ENCODE data around the gene IFT22.
"Not testable (repeated sequence)": the region's sequence is repeated elsewhere in the genome, so short reads cannot be mapped to it uniquely, and the experiment has no call there.

The IFT22 gene

DNA sequence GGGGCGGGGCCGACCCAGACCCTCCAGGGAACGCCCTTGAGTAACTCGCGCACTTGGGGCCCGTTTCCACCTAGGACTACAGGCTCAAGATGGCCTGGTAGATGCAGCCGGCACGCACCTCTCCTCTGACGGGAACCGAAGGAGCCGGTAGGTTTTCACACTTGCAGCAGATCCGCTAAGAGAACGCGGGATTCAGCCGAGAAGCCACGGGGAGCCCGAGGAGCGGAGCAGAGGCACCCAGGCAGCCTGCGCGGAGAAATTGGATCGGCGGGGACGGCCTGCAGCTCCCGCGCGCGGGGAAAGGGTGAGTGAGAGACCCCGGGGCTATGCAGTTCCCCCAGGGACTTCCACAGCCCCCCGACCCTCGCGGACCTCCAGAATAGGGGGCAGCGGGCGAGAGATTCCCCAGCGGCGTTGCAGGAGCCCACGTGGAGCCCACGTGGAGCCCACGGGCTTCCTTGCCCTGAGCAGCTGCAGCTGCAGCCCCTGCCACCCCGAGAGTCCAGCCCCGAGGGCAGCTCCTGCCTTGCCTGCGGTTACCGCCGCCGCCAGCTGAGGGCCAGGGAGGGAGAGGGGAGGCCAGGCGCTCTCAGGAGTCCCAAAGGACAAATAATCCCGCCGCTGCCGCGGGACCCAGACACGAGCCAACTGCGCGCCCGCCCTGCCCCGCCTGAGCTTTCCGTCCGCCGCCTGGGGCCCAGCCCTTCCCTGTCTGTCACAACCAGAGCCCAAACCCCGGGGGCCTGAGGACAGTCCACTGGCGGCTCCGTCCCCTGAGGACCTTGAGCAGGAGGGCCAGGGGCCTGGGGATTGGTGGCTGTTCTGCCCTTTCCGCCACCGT is 13.1 kb downstream of the IFT22 start:
- no peak for DNase-seq

DNA sequence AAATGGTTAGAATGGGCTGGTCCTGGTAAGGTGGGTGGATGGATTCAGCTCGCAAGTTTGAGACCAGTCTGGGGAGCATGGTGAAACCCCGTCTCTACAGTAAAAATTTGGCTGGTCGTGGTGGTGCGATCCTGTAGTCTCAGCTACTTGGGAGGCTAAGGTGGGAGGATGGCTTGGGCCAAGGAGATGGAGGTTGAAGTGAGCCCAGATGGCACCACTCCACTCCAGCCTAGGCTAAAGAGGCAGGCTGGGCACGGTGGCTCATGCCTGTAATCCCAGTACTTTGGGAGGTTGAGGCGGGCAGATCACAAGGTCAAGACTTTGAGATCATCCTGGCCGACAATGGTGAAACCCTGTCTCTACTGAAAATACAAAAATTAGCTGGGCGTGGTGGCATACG is 15.3 kb downstream of the IFT22 start:
- no peak for DNase-seq

DNA sequence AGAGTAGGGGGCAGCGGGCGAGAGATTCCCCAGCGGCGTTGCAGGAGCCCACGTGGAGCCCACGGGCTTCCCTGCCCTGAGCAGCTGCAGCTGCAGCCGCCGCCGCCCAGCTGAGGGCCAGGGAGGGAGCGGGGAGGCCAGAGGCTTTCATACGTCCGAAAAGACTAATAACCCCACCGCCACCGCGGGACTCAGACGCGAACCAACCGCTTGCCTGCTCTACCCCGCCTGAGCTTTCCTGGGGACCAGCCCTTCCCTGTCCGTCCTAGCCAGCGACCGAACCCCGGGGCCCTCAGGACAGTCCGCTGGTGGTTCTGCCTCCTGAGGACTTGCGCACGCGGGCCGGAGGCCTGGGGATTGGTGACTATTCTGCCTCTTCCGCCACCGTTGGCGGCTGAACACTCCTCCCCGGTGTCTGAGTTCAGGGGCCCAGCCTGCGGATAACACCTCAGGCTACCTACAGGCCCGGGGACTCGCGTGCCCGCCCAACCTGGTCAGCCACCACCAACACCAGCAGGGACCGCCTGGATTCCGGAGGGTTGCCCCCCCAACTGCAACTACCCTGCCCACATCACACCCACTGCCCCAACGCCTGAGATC is 18.4 kb downstream of the IFT22 start:
- DNase-seq: no peak

DNA sequence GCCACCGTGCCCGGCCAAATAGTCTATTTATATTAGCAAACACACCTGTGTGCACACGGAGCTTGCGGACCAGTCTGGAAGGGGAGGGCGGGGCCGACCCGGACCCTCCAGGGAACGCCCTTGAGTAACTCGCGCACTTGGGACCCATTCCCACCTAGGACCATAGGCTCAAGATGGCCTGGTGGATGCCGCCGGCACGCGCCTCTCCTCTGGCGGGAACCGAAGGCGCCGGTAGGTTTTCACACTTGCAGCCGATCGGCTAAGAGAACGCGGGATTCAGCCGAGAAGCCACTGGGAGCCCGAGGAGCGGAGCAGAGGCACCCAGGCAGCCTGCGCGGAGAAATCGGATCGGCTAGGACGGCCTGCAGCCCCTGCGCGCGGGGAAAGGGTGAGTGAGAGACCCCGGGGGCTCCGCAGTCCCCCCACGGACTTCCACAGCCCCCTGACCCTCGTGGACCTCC is 18.9 kb downstream of the IFT22 start:
- DNase-seq: no peak

DNA sequence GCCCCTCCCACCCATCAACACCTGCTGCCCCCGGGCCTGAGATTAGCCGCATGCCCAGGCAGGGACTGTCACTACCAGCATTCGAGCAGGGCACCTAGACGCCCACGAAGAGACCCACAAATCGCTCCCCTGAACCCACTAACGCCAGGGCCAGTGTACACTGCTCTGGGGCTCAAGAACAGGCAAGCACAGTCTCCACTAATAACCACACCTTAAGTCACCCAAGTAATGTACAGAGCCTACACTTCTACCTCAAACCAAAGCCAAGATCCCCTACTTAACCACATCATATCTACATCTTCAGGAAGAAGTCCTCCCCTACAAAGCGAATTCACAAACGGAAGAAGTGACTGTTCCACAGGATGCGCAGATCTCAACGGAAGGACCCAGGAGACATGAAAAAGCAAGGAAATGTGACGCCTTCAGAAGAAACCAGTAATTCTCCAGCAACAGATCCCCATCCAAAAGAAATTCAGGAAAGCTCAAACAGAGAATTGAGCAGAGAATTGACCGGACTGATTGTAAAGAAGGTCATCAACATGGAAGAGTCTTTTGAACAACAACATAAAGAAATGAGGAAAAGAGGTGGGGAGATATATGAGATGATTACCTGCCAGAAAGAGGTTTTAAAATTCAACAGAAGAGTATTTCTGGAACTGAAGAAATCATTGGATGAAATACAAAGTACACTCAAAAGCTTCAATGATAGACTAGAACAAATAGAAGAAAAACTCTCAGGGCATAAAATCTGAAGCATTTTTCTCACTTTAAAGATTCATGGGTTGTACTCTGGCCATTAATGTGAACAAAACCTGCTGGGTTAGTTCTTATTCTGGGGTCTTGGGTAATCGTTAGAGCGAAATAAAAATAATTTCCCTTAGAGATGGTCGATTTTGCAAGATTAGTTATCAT is 20.9 kb downstream of the IFT22 start:
- no peak for DNase-seq

DNA sequence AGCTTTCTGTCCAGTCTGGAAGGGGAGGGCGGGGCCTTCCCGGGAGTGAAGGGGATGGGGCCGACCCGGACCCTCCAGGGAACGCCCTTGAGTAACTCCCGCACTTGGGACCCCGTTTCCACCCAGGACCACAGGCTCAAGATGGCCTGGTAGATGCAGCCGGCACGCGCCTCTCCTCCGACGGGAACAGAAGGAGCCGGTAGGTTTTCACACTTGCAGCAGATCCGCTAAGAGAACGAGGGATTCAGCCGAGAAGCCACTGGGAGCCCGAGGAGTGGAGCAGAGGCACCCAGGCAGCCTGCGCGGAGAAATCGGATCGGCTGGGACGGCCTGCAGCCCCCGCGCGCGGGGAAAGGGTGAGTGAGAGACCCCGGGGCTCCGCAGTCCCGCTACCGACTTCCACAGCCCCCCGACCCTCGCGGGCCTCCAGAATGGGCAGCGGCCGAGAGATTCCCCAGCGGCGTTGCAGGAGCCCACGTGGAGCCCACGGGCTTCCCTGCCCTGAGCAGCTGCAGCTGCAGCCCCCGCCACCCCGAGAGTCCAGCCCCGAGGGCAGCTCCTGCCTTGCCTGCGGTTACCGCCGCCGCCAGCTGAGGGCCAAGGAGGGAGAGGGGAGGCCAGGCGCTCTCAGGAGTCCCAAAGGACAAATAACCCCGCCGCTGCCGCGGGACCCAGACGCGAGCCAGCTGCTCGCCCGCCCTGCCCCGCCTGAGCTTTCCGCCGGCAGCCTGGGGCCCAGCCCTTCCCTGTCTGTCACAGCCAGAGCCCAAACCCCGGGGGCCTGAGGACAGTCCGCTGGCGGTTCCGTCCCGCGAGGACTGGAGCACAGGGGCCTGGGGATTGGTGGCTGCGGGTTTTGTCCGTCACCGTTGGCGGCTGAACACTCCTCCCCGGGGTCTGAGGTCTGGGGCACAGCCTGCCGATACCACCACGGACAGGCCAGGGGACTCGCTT is 21.8 kb downstream of the IFT22 start:
- no peak for DNase-seq

DNA sequence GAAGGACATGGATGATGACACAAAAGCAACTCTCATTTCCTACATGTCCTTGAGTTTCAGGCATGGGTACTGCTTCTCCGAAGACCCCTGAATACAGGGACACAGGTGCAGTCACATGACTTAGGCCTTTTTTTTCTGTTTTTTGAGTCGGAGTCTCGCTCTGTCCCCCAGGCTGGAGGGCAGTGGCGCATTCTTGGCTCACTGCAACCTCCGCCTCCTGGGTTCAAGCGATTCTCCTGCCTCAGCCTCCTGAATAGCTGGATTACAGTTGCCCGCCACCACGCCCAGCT is 26.8 kb downstream of the IFT22 start:
- DNase-seq: no peak

DNA sequence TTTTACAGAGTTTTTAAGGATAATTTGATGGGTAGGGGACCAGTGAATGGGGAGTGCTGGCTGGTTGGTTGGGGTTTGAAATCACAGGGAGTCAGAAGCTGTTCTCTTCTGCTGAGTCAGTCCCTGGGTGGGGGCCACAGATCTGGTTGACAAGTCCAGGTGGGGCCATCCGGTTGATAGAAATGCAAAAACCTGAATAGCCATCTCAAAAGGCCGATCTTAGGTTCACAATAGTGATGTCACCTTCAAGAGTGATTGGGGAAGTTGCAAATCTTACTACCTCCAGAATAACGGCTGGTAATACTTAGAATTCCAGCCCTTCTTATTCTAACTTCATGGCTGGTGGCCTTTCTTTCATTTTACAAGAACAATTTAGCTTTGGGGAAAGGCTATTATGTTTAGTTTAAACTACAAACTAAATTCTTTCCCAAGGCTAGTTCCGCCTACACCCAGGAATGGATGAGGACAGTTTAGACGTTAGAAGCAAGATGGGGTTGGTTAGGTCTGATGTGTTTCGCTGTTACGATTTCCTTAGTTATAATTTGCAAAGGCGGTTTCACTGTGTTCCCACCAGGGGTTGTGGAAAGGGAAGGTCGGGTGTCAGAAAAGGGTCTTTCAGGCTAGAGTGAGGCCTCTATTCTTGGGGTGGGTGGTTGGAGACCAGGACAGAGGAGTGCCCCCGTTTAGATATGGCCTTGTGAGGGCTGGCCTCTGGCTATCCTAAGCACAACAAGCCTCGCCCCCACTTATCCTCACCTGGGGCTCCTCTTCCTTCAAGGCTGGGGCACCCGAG is 27.4 kb downstream of the IFT22 start:
- no peak for DNase-seq

DNA sequence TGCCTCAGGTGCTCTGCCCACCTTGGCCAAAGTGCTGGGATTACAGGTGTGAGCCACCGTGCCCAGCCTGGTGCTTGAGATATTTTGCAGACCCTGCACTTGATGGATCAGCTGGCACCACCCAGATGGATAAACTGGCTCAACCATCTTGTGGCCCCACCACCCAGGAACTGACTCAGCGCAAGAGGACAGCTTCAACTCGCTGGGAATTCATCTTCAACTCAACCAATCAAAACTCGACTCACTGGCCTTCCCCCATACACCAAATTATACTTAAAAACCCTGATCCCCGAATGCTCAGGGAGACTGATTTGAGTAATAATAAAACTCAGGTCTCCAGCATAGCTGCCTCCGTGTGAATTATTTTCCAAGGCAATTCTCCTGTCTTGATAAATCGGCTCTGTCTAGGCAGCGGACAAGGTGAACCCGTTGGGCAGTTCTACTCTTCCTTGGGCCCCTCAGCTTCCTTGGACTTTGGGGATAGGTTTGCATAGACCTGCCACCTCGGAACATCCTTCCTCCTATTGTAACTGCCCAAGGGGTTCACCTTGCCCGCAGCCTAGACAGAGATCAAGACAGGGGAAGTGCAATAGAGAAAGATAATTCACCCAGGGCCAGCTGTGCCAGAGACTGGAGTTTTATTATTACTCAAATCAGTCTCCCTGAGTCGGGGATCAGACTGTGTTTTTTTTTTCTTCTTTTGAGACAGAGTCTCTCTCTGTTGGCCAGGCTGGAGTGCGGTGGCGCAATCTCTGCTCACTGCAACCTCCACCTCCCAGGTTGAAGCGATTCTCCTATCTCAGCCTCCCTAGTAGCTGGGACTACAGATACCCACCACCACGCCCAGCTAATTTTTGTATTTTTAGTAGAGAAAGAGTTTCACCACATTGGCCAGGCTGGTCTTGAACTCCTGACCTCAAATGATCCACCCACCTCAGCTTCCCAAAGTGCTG is 28.3 kb downstream of the IFT22 start:
- not testable (repeated sequence) for DNase-seq

DNA sequence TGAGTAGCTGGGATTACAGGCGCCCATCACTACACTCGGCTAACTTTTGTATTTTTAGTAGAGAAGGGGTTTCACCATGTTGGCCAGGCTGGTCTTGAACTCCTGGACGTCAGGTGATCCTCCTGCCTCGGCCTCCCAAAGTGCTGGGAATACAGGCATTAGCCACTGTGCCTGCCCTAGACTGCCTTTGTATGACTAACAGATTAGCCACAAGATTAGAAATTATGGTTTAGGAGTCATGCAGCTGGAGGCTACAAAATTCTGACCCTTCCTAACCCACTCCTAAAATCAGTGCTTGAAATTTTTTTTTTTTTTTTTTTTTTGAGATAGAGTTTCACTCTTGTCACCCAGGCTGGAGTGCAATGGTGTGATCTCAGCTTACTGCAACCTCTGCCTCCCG is 29.0 kb downstream of the IFT22 start:
- not testable (repeated sequence) for DNase-seq

DNA sequence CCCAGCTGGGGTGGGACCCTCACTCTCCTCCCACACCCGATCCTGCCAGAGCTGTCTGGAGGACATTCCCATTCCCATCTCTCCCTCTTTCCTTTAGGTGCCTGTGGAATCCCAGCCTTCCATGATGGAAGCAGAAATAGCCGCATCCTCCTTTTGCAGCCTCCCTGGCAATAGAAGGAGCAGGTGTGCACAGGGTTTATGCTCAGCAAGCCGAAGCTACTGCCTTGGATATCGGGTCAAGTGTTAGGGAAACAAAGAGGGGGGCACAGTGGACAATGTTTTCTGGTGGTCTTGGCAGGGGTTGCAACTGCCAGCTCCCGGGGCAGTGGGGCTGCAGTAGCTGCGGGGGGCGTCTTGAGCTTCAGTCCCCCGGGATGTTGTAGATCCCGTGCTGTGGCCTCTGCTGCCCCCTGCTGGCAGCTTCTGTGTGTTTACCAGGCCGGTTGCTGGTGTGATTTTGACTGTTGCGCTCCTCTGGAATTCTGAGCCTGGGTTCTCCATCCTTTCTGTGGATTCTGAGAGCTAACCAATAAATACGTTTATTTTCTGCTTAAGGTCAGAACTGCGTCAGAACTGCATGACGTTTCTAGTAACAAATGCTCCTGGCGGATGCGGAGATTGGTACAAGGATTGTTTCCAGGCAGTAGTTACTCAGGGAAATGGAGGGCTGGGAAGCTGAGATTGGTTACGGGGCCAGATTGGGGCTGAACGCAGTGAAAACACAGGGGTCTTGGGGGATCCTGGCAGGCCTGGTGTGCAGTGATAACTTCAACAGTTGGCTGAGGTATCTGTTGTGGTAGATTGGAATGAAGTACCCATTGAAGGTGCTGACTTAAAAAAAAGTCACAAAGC is 31.2 kb downstream of the IFT22 start:
- peak; percentile 36 for DNase-seq

DNA sequence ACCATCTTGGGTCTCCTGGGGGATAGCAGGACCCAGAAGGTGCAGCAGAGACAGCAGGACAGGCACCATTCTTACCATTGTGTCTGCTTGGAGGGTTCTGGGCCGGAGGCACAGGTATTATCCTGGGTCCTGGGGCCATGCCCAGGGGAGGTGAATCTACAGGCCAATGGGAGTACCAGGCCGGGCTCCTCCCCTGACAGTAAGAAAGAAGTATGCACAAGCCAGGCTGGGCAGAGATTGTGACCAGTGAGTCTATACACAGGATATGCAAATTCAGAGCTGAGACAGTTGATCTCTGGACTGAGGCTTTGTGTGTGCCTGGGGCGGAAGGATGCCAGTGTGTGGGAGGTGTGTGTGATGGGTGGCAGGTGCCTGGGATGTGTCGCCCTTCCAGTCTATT is 31.9 kb downstream of the IFT22 start:
- DNase-seq: not testable (repeated sequence)

DNA sequence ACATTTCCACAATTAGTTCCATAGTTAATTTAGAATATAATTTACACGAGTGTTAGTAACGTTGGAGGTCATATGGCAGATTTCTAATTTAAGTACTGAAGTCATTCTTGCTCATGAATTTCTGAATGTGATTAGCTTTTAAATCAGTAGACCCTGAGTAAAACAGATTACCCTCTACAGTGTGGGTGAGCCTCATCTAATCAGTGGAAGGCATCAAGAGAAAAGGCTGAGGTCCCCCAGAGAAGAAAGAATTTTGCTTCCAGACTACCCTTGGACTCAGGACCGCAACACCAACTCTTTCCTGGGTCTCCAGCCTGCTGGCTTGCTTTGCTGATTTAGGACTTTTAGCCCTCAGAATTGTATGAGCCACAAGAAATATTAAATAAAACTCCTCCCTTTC is 33.2 kb downstream of the IFT22 start:
- DNase-seq: no peak

DNA sequence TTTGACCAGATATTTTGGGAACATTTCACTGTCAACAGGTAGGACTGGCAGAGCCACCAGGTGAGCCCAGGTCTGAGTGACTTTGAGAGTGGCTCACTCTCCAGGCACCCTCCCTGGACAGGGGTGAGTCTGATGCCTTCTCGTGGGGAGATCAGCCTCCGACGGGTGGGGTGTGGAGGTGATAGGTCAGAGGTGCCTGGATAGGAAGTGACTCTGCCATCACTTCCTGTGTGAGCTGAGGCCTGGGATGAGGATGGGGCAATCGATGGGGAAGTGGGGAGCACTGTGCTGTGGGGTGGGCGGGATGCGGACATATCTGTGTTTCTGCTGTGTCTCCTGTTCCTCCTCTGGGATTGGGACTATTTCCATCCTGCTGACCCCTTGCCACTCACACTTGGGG is 34.6 kb downstream of the IFT22 start:
- peak; percentile 56 for DNase-seq

DNA sequence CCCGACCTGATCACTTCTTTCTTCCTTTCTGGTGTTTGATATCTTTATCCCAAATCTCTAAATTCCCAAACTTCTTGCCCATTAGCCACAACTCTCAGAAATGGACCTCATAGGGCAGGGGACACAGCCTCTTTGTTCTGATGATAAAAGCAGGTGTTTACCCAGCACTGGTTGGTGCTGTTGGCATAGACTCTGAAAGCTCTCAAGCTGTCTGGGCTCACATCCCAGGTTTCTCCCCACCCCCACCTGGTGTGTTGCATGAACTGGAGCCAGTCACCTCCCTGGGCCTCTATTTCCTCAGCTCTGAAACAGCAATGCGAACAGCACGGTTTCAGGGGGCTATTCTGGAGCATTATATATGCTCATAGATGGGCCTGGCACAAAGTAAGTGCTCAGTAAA is 35.7 kb downstream of the IFT22 start:
- DNase-seq: not testable (repeated sequence)

DNA sequence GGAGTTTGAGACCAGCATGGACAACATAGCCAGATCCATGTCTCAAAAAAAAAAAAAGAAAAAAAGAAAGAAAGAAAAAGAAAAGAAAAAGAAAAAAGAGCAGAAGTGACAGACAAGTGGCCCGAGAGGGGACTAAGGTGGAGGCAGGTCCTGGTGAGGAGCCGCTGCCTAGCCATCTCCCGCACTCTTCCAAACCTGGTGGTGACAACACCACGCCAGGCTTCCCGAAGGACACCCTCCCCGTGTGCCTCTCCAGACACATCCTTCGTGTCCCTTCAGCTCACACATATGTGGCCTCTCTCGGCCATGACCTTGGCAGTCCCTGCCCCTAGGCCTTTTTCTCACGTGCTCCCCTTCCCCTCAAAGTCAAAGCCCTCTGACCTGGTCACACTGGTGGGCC is 36.4 kb downstream of the IFT22 start:
- no peak for DNase-seq

DNA sequence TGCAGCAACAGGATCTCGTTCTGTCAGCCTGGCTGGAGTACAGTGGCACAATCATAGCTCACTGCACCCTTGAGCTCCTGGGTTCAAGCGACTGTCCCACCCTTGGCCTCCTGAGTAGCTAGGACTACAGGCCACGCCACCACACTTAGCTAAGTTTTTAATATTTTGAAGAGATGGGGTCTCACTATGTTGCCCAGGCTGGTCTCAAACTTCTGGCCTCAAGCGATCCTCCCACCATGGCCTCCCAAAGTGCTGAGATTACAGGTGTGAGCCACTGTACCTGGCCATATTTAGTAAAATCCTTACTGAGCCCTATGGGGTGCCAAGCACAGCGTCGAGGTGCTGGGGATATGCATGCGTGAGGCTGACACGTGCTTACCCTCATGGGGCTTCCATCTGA is 40.7 kb downstream of the IFT22 start:
- DNase-seq: not testable (repeated sequence)

DNA sequence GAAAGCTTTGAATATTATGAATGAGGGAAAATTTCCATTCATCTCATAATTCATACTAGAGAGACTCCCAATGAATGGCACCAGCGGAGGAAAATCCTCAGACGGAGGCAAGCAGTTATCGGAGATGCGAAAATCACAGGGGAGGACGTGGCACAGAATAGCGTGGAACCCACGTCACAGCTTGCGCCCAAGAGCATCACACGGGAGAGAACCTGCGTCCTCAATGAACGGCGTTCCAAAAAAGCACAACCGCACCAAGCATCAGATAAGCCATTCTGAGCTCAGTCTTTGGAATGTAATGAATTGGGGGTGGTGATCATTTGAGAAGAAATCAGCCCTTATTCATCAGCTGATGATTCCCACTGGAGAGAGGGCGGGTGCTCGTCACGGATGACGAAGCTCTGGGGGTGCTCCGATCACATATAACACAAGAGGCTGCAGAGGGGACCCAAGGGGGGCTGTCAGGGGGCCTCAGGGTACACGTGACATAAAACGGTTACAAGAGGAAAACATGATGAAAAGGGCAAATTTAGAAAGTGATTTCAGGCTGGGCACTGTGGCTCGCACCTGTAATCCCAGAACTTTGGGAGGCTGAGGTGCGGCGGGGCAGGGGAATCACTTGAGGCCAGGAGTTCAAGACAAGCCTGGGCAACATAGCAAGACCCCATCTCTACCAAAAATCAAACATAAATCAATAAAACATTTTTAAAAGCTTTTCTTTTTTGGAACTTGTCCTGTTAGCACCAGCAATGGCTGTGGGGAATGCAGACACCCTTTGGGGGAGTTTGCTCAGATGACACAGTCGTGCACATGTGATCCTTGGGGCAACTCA is 42.9 kb downstream of the IFT22 start:
- DNase-seq: no peak

DNA sequence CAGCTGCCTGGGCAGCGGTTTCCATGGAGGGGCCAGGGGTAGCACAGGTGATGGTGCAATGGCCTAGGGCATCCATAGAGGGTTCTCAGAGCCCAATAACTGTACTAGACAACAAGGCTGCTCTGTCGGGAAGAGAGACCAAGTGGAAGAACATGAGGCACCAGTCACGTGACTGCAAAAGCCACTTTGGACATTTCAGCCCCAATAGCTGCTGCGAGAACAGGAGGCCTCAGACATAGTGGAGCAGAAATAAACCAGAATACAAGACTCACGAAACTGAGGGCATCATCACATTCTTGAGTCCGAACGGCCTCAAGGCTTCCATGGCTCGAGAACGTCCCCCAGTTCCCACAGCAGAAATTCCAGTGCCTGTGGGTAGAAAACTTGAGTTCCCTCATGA is 44.5 kb downstream of the IFT22 start:
- no peak for DNase-seq
